HG03159 (cell line): ENCODE results near the gene ZNF76.

Experiments used
- ATAC-seq: cut with Tn5 transposase; IDR thresholded peaks from one replicate; pipeline ENCODE4 v1.9.1; 2021; ENCODE audit warnings: mild to moderate bottlenecking, moderate library complexity; ENCODE audit not compliant: unreplicated experiment

Gene ZNF76

DNA sequence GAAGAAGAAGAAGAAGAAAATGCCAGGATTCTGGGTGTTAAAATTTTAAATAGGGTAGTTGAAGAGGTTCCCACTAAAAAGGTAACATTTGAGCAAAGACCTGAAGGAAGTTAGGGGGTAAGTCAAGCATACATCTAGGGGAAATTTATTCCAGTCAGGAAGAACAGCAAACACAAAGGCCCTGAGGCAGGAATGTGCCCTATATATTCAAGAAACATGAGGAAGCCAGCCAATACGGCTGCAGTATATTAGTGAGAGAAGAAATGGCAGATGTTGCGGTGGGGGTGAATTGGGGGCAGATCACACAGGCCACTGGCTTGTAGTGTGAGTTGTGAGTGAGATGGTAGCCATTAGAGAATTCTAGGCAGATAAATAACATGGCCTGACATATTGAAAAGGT lies 6.0 kb downstream of the ZNF76 start:
- ATAC-seq, result no peak

- ATAC-seq, result no peak
Observed at GRCh38 chr6:35267446-35267845, 7.9 kb downstream of the ZNF76 start.

DNA sequence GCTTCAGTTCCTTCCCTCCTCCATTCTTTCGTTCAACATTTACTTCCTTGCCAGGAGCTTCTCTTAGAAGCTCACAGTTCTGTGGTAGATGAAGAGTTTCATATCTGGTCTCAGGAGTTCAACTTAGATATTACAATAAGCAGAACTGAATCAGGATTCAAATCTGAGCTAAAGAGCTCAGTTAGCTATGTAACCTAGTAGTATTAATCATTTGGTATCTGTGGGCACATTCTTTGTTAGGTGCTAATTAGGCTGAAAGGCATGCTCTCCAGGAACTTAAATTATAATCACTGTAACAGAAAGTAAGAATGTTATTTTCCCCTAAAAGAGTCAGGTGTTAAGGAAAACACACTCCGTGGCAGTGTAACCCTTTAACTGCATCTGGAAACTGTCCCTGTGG lies 8.4 kb downstream of the ZNF76 start:
- no peak for ATAC-seq

- no peak for ATAC-seq
Observed at GRCh38 chr6:35272005-35272404, 12.5 kb downstream of the ZNF76 start.

- no peak for ATAC-seq
Observed at GRCh38 chr6:35273822-35274559, 14.5 kb downstream of the ZNF76 start.

DNA sequence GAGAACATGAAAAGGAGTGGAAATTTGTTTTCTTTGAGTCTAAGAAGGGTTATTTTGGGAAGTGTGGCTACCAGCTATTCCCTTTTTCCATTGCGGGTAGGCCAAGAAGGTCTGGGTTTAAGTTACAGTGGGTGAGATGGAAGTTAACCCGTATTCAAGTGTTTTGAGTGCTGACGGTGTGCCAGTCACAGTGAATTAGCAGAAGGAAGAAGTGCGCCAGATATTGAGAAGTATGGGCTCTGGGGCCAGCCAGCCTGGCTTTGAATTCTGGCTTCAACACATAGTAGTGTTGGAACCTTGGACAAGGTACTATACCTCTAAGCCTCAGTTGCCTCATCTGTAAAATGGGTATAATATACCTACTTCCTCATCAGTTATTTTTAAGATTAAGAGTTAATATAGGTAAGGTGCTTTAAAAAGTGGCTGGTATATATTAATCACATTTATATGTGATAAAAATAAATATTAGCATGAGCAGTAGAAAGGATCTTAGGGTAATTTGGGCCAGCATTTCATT lies 16.3 kb downstream of the ZNF76 start:
- ATAC-seq, result no peak

DNA sequence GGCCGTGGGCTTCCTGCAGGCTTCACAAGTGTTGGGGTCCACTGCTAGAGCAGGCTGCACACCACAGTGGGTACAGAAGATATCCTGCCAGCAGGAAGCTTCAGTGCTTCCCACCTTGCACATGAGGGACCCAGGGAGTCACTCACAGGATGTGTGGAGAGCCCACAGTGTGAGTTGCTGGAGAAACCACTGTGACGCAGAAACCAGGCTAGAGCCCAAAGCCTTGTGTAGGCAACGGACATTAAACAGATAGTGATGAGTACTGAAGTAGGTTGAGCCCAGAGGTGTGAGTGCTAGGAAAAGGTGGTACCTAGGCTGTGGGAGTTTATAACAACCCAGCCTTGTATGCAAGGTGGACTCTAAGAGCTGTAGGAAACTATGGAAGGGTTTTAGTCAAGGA lies 19.2 kb downstream of the ZNF76 start:
- ATAC-seq, result no peak

DNA sequence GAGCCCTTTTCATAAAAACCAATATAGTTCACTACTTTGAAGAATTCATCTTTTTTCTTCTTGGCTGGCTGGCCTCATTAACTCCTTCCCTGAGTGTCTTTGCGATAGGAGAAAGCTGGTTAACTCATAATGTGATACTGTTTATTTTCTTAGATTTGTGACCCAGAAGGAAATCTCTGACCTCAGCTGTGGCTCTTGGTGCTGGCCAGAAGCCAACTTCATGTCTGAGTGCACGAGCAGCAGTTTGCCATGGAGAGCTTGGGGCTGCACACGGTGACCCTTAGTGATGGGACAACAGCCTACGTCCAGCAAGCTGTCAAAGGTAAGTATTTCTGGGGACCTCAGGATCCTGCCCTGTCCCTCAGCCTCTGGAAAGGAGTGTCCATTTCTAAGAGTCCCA lies 21.4 kb downstream of the ZNF76 start:
- ATAC-seq, result no peak

GRCh38 chr6:35282472-35282871 lies 22.9 kb downstream of the ZNF76 start:
- no peak for ATAC-seq

DNA sequence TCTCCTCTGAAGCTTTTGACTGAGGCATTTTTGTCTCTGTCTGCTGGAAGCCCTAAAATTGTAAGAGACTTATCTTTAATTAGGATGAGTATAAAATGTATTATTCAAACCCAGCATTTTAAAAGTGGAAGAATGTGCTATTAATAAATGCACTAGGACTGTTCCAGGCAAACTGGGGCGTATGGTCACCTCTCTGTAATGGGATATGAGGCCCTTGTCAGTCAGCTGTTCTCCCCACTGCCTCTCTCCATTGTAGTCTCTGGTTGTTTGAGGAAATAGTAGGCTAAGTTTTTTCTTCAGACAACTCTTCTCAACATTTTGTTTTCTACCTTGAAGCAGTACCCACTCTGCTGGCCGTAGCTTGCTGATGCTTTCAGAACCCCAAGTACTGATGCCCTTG lies 23.8 kb downstream of the ZNF76 start:
- no peak for ATAC-seq

GRCh38 chr6:35287671-35288396 lies 28.3 kb downstream of the ZNF76 start:
- no peak for ATAC-seq

GRCh38 chr6:35288834-35289233 lies 29.3 kb downstream of the ZNF76 start:
- no peak for ATAC-seq

- ATAC-seq, result no peak
Observed at GRCh38 chr6:35291491-35291890, 32.0 kb downstream of the ZNF76 start.

GRCh38 chr6:35292494-35292893 lies 33.0 kb downstream of the ZNF76 start:
- ATAC-seq, result no peak

DNA sequence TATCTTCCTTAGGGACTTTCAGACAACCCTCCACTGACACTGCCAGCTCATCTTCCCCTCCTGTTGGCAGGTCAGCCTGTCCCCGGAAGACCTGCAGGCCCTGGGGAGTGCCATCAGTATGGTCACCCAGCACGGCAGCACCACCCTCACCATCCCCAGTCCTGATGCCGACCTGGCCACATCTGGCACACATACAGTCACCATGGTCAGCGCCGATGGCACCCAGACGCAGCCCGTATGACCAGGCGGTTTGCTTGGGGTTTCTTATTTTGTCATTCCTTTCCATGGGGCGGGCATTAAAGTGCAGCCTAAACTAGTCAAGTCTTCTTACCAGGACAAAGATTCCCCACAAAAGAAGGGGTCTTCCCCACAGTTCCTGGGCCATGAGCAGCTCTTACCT lies 34.1 kb downstream of the ZNF76 start:
- ATAC-seq, result no peak

DNA sequence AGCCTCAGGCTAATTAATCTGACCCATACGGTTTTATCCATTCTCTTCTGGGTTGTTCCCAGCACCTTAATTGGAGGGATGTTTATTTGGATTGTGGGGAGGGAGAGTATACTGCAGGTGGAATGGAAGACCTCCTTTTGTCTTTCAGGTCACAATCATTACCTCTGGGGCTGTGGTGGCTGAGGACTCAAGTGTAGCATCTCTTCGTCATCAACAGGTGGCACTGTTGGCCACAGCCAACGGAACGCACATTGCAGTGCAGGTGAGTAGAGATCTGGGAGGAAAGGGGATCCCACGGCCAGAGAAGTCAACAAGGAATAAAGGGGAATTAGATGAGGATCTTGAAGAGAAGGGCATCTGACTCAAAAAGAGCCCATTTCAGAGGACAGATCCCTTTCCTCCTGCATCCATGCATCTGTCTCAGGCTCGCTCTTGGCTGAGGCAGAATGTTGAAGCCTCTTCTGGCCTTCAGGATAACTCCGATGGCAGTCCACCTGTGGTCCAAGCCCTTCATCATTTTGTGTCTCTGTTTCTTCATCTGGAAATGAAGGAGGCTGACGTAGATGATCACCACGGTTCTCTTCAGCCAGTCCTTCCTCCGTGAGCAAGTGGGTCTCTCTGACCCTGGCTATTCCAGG lies 34.9 kb downstream of the ZNF76 start:
- no peak for ATAC-seq

DNA sequence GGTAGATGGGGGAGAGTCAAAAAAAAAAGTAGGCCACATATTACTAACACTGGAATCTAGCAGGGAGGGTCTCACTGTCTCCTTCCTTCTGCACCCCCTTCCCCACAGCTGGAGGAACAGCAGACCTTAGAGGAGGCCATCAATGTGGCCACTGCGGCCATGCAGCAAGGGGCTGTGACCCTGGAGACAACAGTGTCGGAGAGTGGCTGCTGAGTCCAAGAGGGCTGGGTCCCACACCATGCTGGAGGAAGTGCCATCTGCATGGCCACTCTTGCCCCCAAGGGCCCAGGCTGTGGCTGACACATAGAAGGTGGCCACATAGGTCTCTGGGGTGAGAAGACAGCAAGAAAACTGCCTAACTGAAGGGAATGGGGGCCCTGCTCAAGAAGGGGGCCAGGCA lies 35.5 kb downstream of the ZNF76 start:
- no peak for ATAC-seq

DNA sequence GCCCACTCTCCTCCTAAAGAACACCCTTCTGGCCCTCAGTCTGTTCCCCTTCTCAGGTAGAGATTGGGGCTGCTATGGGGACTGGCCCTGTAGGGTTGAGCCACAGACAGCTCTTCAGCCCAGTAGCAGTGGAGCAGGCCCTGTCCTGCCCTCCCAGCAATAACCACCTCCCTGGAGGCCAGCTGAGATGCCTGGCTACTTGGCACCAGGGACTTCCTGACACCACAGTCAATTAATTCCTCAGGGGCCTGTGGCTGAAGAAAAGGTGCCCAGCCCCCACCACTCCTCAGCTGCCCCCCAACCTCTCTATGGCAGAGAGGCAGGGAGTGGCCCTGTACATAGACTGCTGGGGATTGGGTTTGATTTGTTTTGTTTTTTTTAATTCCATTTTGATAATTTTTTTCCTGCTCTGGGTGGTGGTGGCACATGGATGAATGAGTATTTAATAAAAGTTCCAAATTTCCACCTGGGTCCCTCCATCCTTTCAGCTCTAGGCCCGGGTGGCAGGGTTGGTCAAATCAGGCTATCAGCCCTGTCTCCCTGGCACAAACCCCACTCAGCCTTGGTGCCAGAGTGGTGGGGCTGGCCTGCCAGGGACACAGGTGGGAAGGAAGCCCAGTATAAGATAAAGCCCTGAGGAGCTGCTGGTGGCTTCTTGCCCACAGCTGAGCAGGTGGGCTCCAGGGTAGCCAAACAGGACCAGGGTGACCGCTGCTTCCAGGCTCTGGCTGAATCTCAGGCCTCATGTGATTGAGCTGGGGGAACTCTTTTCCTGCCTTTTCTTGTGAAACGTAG lies 36.2 kb downstream of the ZNF76 start:
- no peak for ATAC-seq

DNA sequence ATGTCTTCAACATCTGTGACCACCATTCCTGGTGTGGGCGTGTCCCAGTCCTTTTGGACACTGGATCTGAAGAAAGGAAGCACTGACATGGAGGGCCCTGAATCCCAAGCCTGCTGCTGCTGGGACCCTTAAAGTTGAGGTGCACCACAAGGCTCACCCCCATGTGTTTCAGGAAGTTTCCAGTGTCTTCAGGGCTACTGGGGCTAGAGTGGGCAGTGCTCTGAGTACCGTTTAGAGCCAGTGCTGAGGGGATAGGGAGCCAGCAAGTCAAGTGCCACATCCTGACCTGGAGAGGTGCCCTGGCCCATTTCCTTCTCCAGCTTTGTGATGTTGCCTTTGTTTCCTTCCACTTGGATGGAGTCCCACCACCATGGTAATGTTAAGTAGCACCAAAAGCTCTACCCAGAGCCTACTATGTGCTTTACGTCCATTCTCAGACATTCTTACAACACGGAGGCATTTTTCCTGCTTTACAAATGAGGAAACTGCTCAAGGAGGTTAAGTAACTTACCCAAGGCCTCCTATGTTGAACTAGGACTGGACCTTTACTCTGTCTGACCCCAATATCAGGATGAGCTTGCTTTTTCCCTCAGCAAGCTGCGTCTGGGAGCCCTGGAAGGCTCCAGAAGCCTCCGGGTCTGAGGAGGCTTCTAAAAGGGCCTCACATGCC lies 37.5 kb downstream of the ZNF76 start:
- ATAC-seq, result no peak

DNA sequence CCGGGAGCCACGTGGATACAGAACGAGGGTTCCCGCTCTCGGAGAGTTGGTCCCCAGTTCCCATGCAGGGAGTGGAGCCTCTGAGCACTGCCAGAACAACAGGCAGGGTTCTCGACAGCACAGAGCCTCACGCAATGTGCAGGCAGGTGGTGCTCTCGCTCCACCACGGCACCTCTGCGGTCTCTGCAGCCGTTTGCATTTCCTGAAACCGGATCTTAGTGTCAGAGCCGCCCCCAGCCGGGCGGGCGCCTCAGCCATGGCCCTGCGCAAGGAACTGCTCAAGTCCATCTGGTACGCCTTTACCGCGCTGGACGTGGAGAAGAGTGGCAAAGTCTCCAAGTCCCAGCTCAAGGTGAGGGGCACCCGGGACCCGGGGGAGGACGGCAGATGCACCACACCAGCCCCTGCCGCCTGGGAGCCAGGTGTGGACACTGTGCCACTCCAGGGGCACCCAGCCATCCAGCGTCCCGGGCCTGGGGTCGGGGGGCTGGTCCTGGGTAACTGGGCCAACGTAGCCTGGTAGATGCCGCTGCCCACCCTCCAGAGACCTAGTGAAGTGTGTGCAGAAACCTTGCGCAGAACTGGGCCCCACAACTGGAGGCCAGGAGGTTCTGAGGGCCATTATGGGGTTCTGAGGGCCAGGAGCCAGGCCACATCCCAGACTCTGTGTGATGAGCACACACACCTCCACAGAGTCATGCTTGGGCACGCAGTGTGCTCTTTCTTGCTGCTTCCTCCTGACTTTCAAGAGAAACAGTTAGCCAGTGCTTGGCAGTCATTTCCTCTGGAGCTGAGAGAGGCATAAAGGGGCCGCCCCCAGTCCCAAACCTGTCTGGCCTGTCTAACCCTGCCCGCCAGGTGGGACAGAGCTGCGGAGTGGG lies 38.3 kb downstream of the ZNF76 start, which contains the start of gene DEF6:
Gene DEF6, plus strand, starts transcription at position 218 of the 881 bp plus-strand sequence. Its CDS starts 39 bp downstream, at position 257.
- peak; percentile 74 for ATAC-seq
